HEK293 (cell line): ENCODE results near the gene PTK7.

ENCODE experiments used
- CTCF ChIA-PET: fragments of 350-600 bp; formaldehyde crosslinking; extraction: SDS; loops from one replicate; lab custom pipeline; 2021; ENCODE audit warnings: antibody characterized with exemption; lab: Yijun Ruan, JAX
- POLR2A ChIA-PET: fragments of 300-600 bp; formaldehyde crosslinking; extraction: SDS; loops from one replicate; lab custom pipeline; 2020; ENCODE audit warnings: antibody characterized with exemption, inconsistent platforms; lab: Yijun Ruan, JAX
- H3K27ac ChIP-seq: fragments of 200-500 bp; sonication (Bioruptor generic); 2 replicates; pipeline ENCODE4 v1.5.1; 2014; ENCODE audit warnings: low read depth, low read length, control low read depth, inconsistent platforms; ENCODE audit errors: extremely low read depth
- H3K36me3 ChIP-seq, 2 experiments: fragments of 200-500 bp in 1 of 2; sonication (Bioruptor generic) in 1 of 2; 1 replicate in 1 of 2; 2 replicates in 1 of 2; pipeline ENCODE4 v1.5.1; 2014 to 2017; ENCODE audit warnings: inconsistent platforms in 2 of 2, low read length in 2 of 2; ENCODE audit not compliant: control insufficient read depth in 2 of 2, insufficient read depth in 1 of 2
- H3K4me1 ChIP-seq: fragments of 200-500 bp; sonication (Bioruptor generic); 2 replicates; pipeline ENCODE4 v1.5.1; 2014; ENCODE audit warnings: mild to moderate bottlenecking, low read length, inconsistent platforms; ENCODE audit not compliant: control insufficient read depth, insufficient read depth
- H3K4me3 ChIP-seq: 2 replicates; pipeline ENCODE4 v1.5.1; 2011; ENCODE audit warnings: low read depth, mild to moderate bottlenecking, control low read depth, low read length, moderate library complexity
- H3K9me3 ChIP-seq: fragments of 200-500 bp; sonication (Bioruptor generic); 2 replicates; pipeline ENCODE4 v1.5.1; 2014; ENCODE audit warnings: low read depth, low read length, inconsistent platforms; ENCODE audit not compliant: control insufficient read depth, insufficient read depth
- BCL11B ChIP-seq: fragments of 450-650 bp; formaldehyde crosslinking; IDR thresholded peaks from 2 replicates; pipeline ENCODE4 v1.5.1; 2016; ENCODE audit warnings: low read depth, missing biosample characterization, missing genetic modification characterization
- MYNN ChIP-seq: fragments of 450-650 bp; formaldehyde crosslinking; IDR thresholded peaks from 2 replicates; pipeline ENCODE4 v1.5.1; 2016; ENCODE audit warnings: missing biosample characterization, missing genetic modification characterization, borderline replicate concordance
- MZF1 ChIP-seq: fragments of 450-650 bp; formaldehyde crosslinking; IDR thresholded peaks from 2 replicates; pipeline ENCODE4 v1.5.1; 2017; ENCODE audit warnings: missing biosample characterization, missing genetic modification characterization, borderline replicate concordance
- WT1 ChIP-seq: fragments of 450-650 bp; formaldehyde crosslinking; IDR thresholded peaks from 2 replicates; pipeline ENCODE4 v1.5.1; 2016; ENCODE audit warnings: missing biosample characterization, missing genetic modification characterization
- ZBTB1 ChIP-seq: fragments of 450-650 bp; formaldehyde crosslinking; IDR thresholded peaks from 2 replicates; pipeline ENCODE4 v1.5.1; 2016; ENCODE audit warnings: missing biosample characterization, missing genetic modification characterization
- ZBTB21 ChIP-seq: fragments of 450-650 bp; formaldehyde crosslinking; IDR thresholded peaks from 2 replicates; pipeline ENCODE4 v1.5.1; 2017; ENCODE audit warnings: missing biosample characterization, missing genetic modification characterization
- ZBTB48 ChIP-seq: fragments of 450-650 bp; formaldehyde crosslinking; IDR thresholded peaks from 2 replicates; pipeline ENCODE4 v1.5.1; 2016; ENCODE audit warnings: missing biosample characterization, missing genetic modification characterization
- ZBTB8A ChIP-seq: fragments of 450-650 bp; formaldehyde crosslinking; IDR thresholded peaks from 2 replicates; pipeline ENCODE4 v1.5.1; 2016; ENCODE audit warnings: missing biosample characterization, missing genetic modification characterization
- ZFHX2 ChIP-seq: fragments of 450-650 bp; formaldehyde crosslinking; conservative IDR thresholded peaks from 2 replicates; pipeline ENCODE4 v1.5.1; 2016; ENCODE audit warnings: missing biosample characterization, missing genetic modification characterization
- ZFP3 ChIP-seq: fragments of 450-650 bp; formaldehyde crosslinking; IDR thresholded peaks from 2 replicates; pipeline ENCODE4 v1.5.1; 2016; ENCODE audit warnings: low read depth, missing biosample characterization, missing genetic modification characterization
- ZNF121 ChIP-seq: fragments of 450-650 bp; formaldehyde crosslinking; IDR thresholded peaks from 2 replicates; pipeline ENCODE4 v1.5.1; 2016; ENCODE audit warnings: missing biosample characterization, missing genetic modification characterization
- ZNF169 ChIP-seq: fragments of 450-650 bp; formaldehyde crosslinking; IDR thresholded peaks from 2 replicates; pipeline ENCODE4 v1.5.1; 2016; ENCODE audit warnings: missing biosample characterization, missing genetic modification characterization
- ZNF19 ChIP-seq: fragments of 450-650 bp; formaldehyde crosslinking; IDR thresholded peaks from 2 replicates; pipeline ENCODE4; 2016; ENCODE audit warnings: missing biosample characterization, missing genetic modification characterization, low read depth
- ZNF202 ChIP-seq: fragments of 450-650 bp; formaldehyde crosslinking; IDR thresholded peaks from 2 replicates; pipeline ENCODE4 v1.5.1; 2016; ENCODE audit warnings: missing biosample characterization, missing genetic modification characterization, borderline replicate concordance
- ZNF223 ChIP-seq: fragments of 450-650 bp; formaldehyde crosslinking; IDR thresholded peaks from 2 replicates; pipeline ENCODE4 v1.5.1; 2016; ENCODE audit warnings: missing biosample characterization, missing genetic modification characterization
- ZNF24 ChIP-seq: fragments of 450-650 bp; formaldehyde crosslinking; IDR thresholded peaks from 2 replicates; pipeline ENCODE4 v1.5.1; 2016; ENCODE audit warnings: missing biosample characterization, missing genetic modification characterization
- ZNF324 ChIP-seq: fragments of 450-650 bp; formaldehyde crosslinking; IDR thresholded peaks from 2 replicates; pipeline ENCODE4 v1.5.1; 2016; ENCODE audit warnings: missing biosample characterization, missing genetic modification characterization
- ZNF394 ChIP-seq: fragments of 450-650 bp; formaldehyde crosslinking; IDR thresholded peaks from 2 replicates; pipeline ENCODE4 v1.5.1; 2016; ENCODE audit warnings: missing biosample characterization, missing genetic modification characterization, mild to moderate bottlenecking, moderate library complexity, borderline replicate concordance
- ZNF404 ChIP-seq: fragments of 450-650 bp; formaldehyde crosslinking; IDR thresholded peaks from 2 replicates; pipeline ENCODE4 v1.5.1; 2017; ENCODE audit warnings: missing biosample characterization, missing genetic modification characterization
- ZNF426 ChIP-seq: fragments of 450-650 bp; formaldehyde crosslinking; IDR thresholded peaks from 2 replicates; pipeline ENCODE4 v1.5.1; 2017; ENCODE audit warnings: missing biosample characterization, missing genetic modification characterization, mild to moderate bottlenecking, inconsistent platforms, moderate library complexity
- ZNF510 ChIP-seq: fragments of 450-650 bp; formaldehyde crosslinking; IDR thresholded peaks from 2 replicates; pipeline ENCODE4 v1.5.1; 2018; ENCODE audit warnings: mild to moderate bottlenecking, missing genetic modification characterization, missing biosample characterization; ENCODE audit not compliant: insufficient replicate concordance
- ZNF514 ChIP-seq: fragments of 450-650 bp; formaldehyde crosslinking; IDR thresholded peaks from 2 replicates; pipeline ENCODE4 v1.5.1; 2016; ENCODE audit warnings: missing biosample characterization, missing genetic modification characterization
- ZNF530 ChIP-seq: fragments of 450-650 bp; formaldehyde crosslinking; IDR thresholded peaks from 2 replicates; pipeline ENCODE4 v1.5.1; 2016; ENCODE audit warnings: low read depth, missing biosample characterization, missing genetic modification characterization
- ZNF560 ChIP-seq: fragments of 450-650 bp; formaldehyde crosslinking; IDR thresholded peaks from 2 replicates; pipeline ENCODE4 v1.5.1; 2017; ENCODE audit warnings: missing biosample characterization, missing genetic modification characterization, borderline replicate concordance
- ZNF610 ChIP-seq: fragments of 450-650 bp; formaldehyde crosslinking; IDR thresholded peaks from 2 replicates; pipeline ENCODE4 v1.5.1; 2016; ENCODE audit warnings: missing biosample characterization, missing genetic modification characterization, borderline replicate concordance
- ZSCAN23 ChIP-seq: fragments of 450-650 bp; formaldehyde crosslinking; IDR thresholded peaks from 2 replicates; pipeline ENCODE4 v1.5.1; 2016; ENCODE audit warnings: missing biosample characterization, missing genetic modification characterization
- TF ChIP-seq, protein P1 (sequence below): fragments of 450-650 bp; formaldehyde crosslinking; IDR thresholded peaks from 2 replicates; pipeline ENCODE4 v1.5.1; 2016; ENCODE audit warnings: missing biosample characterization, missing genetic modification characterization
- TF ChIP-seq, protein P2 (sequence below): fragments of 450-650 bp; formaldehyde crosslinking; IDR thresholded peaks from 2 replicates; pipeline ENCODE4 v1.5.1; 2016; ENCODE audit warnings: missing biosample characterization, missing genetic modification characterization
- TF ChIP-seq, protein P3 (sequence below): fragments of 450-650 bp; formaldehyde crosslinking; IDR thresholded peaks from 2 replicates; pipeline ENCODE4 v1.5.1; 2016; ENCODE audit warnings: missing biosample characterization, missing genetic modification characterization, borderline replicate concordance
- TF ChIP-seq, protein P4 (sequence below): fragments of 450-650 bp; formaldehyde crosslinking; IDR thresholded peaks from 2 replicates; pipeline ENCODE4 v1.5.1; 2016; ENCODE audit warnings: missing biosample characterization, missing genetic modification characterization

The PTK7 gene

DNA sequence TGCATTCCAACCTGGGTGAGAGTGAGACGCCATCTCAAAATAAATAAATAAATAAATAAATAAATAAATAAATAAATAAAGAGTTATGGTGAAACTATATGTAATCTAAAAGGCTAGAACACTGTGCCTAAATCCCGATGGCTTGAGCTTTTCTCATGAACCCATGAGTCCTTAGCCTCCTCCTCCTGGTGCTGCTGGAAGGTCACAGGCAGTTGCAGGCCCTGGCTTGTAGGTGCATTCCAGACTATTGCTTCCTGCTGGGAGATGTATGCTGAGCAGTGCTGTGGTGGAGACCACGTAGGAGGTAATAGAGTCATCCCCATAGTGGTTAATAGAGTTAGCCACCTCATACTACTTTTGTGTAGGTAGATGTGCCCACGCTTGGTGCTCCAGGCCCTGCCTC is 12.5 kb downstream of the PTK7 start:
- ChIA-PET CTCF (interaction anchor here (0.8 kb wide), 1 partner anchor 35 kb away, joined by 3 read pairs; the partner anchor contains the start of gene CUL7), POLR2A (interaction anchor here (1.9 kb wide), 1 partner anchor 13 kb away, joined by 7 read pairs; the partner anchor contains the start of gene PTK7)
- peaks cover 41% of the 10 kb centered on the region for H3K4me1 ChIP-seq
- no peaks in the 10 kb centered on the region for H3K36me3 ChIP-seq
- no peak overlapping the region for H3K4me3 ChIP-seq
- no peak overlapping the region for H3K27ac ChIP-seq
- no peaks in the 10 kb centered on the region for H3K9me3 ChIP-seq
- TF ChIP-seq, protein P1, sequence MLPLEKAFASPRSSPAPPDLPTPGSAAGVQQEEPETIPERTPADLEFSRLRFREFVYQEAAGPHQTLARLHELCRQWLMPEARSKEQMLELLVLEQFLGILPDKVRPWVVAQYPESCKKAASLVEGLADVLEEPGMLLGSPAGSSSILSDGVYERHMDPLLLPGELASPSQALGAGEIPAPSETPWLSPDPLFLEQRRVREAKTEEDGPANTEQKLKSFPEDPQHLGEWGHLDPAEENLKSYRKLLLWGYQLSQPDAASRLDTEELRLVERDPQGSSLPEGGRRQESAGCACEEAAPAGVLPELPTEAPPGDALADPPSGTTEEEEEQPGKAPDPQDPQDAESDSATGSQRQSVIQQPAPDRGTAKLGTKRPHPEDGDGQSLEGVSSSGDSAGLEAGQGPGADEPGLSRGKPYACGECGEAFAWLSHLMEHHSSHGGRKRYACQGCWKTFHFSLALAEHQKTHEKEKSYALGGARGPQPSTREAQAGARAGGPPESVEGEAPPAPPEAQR (tag by site-specific recombination) = no peak
- TF ChIP-seq ZBTB1 (tag by site-specific recombination) = peak; percentile 86; the same call in 1 of the 2 replicates
- TF ChIP-seq ZNF514 (tag by site-specific recombination) = peak; percentile 91; the same call in 1 of the 2 replicates
- TF ChIP-seq WT1 (tag by site-specific recombination) = 0 out of 2 replicates have a peak, but pooled peaks have one; percentile 32
- peak; percentile 89 for TF ChIP-seq ZNF223 (tag by site-specific recombination)
- TF ChIP-seq ZNF169 (tag by site-specific recombination) = no peak
- TF ChIP-seq, protein P2, sequence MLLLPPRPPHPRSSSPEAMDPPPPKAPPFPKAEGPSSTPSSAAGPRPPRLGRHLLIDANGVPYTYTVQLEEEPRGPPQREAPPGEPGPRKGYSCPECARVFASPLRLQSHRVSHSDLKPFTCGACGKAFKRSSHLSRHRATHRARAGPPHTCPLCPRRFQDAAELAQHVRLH (tag by site-specific recombination) = peak; percentile 80; the same call in 1 of the 2 replicates
- TF ChIP-seq ZNF530 (tag by site-specific recombination) = peak; percentile 86; the same call in 1 of the 2 replicates
- peak; percentile 99 for TF ChIP-seq ZNF202 (tag by site-specific recombination)
- peak; percentile 68; the same call in 1 of the 2 replicates for TF ChIP-seq ZNF121 (tag by site-specific recombination)
- peak; percentile 45; the same call in 1 of the 2 replicates for TF ChIP-seq ZFP3 (tag by site-specific recombination)
- TF ChIP-seq, protein P3, sequence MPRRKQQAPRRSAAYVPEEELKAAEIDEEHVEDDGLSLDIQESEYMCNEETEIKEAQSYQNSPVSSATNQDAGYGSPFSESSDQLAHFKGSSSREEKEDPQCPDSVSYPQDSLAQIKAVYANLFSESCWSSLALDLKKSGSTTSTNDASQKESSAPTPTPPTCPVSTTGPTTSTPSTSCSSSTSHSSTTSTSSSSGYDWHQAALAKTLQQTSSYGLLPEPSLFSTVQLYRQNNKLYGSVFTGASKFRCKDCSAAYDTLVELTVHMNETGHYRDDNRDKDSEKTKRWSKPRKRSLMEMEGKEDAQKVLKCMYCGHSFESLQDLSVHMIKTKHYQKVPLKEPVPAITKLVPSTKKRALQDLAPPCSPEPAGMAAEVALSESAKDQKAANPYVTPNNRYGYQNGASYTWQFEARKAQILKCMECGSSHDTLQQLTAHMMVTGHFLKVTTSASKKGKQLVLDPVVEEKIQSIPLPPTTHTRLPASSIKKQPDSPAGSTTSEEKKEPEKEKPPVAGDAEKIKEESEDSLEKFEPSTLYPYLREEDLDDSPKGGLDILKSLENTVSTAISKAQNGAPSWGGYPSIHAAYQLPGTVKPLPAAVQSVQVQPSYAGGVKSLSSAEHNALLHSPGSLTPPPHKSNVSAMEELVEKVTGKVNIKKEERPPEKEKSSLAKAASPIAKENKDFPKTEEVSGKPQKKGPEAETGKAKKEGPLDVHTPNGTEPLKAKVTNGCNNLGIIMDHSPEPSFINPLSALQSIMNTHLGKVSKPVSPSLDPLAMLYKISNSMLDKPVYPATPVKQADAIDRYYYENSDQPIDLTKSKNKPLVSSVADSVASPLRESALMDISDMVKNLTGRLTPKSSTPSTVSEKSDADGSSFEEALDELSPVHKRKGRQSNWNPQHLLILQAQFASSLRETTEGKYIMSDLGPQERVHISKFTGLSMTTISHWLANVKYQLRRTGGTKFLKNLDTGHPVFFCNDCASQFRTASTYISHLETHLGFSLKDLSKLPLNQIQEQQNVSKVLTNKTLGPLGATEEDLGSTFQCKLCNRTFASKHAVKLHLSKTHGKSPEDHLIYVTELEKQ (tag by site-specific recombination) = peak; percentile 63; the same call in 1 of the 2 replicates
- peak; percentile 99 for TF ChIP-seq ZNF426
- peak; percentile 91 for TF ChIP-seq ZBTB8A (tag by site-specific recombination)
- peak; percentile 97 for TF ChIP-seq ZNF19
- peak; percentile 69; the same call in 1 of the 2 replicates for TF ChIP-seq ZNF24
- TF ChIP-seq ZNF404 (tag by site-specific recombination) = peak; percentile 99
- TF ChIP-seq MYNN (tag by site-specific recombination) = peak; percentile 65; the same call in 1 of the 2 replicates
- TF ChIP-seq, protein P4, sequence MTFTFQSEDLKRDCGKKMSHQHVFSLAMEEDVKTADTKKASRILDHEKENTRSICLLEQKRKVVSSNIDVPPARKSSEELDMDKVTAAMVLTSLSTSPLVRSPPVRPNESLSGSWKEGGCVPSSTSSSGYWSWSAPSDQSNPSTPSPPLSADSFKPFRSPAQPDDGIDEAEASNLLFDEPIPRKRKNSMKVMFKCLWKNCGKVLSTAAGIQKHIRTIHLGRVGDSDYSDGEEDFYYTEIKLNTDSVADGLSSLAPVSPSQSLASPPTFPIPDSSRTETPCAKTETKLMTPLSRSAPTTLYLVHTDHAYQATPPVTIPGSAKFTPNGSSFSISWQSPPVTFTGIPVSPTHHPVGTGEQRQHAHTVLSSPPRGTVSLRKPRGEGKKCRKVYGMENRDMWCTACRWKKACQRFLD (tag by site-specific recombination) = no peak
- no peak for TF ChIP-seq ZBTB48 (tag by site-specific recombination)
- no peak for TF ChIP-seq ZNF324 (tag by site-specific recombination)
- no peak for TF ChIP-seq ZNF510 (tag by site-specific recombination)
- peak; percentile 97 for TF ChIP-seq ZFHX2 (tag by site-specific recombination)
- peak; percentile 75 for TF ChIP-seq ZBTB21 (tag by site-specific recombination)
- peak; percentile 99 for TF ChIP-seq ZNF560 (tag by site-specific recombination)
- peak; percentile 80; the same call in 1 of the 2 replicates for TF ChIP-seq MZF1
- peak; percentile 99 for TF ChIP-seq ZNF394 (tag by site-specific recombination)
- no peak for TF ChIP-seq BCL11B
- peak; percentile 81; the same call in 1 of the 2 replicates for TF ChIP-seq ZSCAN23 (tag by site-specific recombination)
- peak; percentile 85 for TF ChIP-seq ZNF610 (tag by site-specific recombination)
